ENCODE results near the gene CAMSAP1. TPM values are rescaled to one million over a fixed set of nuclear protein-coding genes. Genes with fewer than 3 reads are reported as not detected.

CAMSAP1 gene
- total RNA-seq, 1 experiment from 2014 or later: 52.7 TPM

- Histone ChIP-seq H3K27me3 (ENCODE audit: insufficient read depth, low read length) (no peaks in the 10 kb centered on the region), H3K79me2 (ENCODE audit: insufficient read depth, low read length) (no peaks in the 10 kb centered on the region), H4K5ac (ENCODE audit: insufficient read length, low read depth, low read length) (no peak overlapping the region), H2AFZ (ENCODE audit: low read length) (no peak overlapping the region), H2AK5ac (ENCODE audit: insufficient read length, low read length) (no peak overlapping the region), H3K4me2 (ENCODE audit: insufficient read depth, insufficient read length, low read length) (no peak overlapping the region), H2BK120ac (ENCODE audit: low read depth, low read length, poor library complexity, severe bottlenecking) (no peak overlapping the region), H3K9me3 (ENCODE audit: control insufficient read depth, low read depth, low read length) (peaks cover 4% of the 10 kb centered on the region), H3K4ac (ENCODE audit: low read depth, low read length) (no peak overlapping the region), H3K27ac (ENCODE audit: insufficient read length, low read depth, low read length) (no peak overlapping the region), H3T11ph (ENCODE audit: low read length) (no peak overlapping the region), H2BK5ac (ENCODE audit: insufficient read length, low read length) (no peak overlapping the region), H3K18ac (ENCODE audit: insufficient read length, low read depth, low read length) (no peak overlapping the region), H3K4me1 (ENCODE audit: insufficient read depth, low read length) (no peaks in the 10 kb centered on the region), H2BK15ac (ENCODE audit: low read depth, low read length) (no peak overlapping the region), H4K20me1 (ENCODE audit: control insufficient read depth, insufficient read depth, insufficient read length) (no peaks in the 10 kb centered on the region), H3K14ac (ENCODE audit: insufficient read depth, low read length) (no peak overlapping the region), H3K56ac (ENCODE audit: insufficient read length, low read depth, low read length) (no peak overlapping the region), H4K91ac (ENCODE audit: insufficient read length, low read depth, low read length) (no peak overlapping the region), H4K8ac (replicated peaks; ENCODE audit: insufficient read length, low read depth, low read length) (no peak overlapping the region), H3K23ac (ENCODE audit: insufficient read length, low read depth, low read length) (no peak overlapping the region), H2BK12ac (ENCODE audit: insufficient read length, low read depth, low read length) (no peak overlapping the region), H3K79me1 (ENCODE audit: insufficient read depth, low read depth, low read length, poor library complexity, severe bottlenecking) (no peaks in the 10 kb centered on the region), H3K23me2 (ENCODE audit: insufficient read length, low read depth, low read length, poor library complexity, severe bottlenecking) (no peaks in the 10 kb centered on the region), H3K9ac (ENCODE audit: extremely low read depth, insufficient read length, low read length) (no peak overlapping the region), H2BK20ac (ENCODE audit: low read depth, low read length, poor library complexity, severe bottlenecking) (no peak overlapping the region)
- no peaks in the 10 kb centered on the region for H3K4me1 Mint-ChIP-seq
- H3K9me3 Mint-ChIP-seq: peaks cover 11 to 19% of the 10 kb centered on the region in 2 experiments
- no peak overlapping the region; a peak in 1 of 7 replicates for H3K27ac Mint-ChIP-seq
- no peak overlapping the region for H3K4me3 Mint-ChIP-seq
- TF ChIP-seq CTCF (conservative IDR thresholded peaks at IDR 0.05): no peak
- no peak for DNase-seq
- no CpG with 5 or more reads among the region's 16 CpGs for WGBS (ENCODE audit: extremely low coverage, insufficient read length, low lambda C conversion rate)
- H3K27me3 Mint-ChIP-seq (ENCODE audit: low read depth): no peaks in the 10 kb centered on the region
- peaks cover 0 to 10% (median 4%) of the 10 kb centered on the region in 3 experiments; a peak in 4 of 7 replicates for H3K36me3 Mint-ChIP-seq (ENCODE audit: insufficient read depth in 1 of 3, low read depth in 3 of 3)
Measured at GRCh38 chr9:135761845-135762168, 145.5 kb downstream of the CAMSAP1 start.

All from H9 (cell line).